GM19463 (cell line): ENCODE measurements around the gene PAX5.

Experiments used
- ATAC-seq: cut with Tn5 transposase; IDR thresholded peaks from one replicate; pipeline ENCODE4 v1.9.1; 2021; ENCODE audit warnings: mild to moderate bottlenecking, moderate library complexity; ENCODE audit not compliant: unreplicated experiment

PAX5 gene

GRCh38 chr9:36865731-36866635 lies 168.1 kb downstream of the PAX5 start:
- no peak for ATAC-seq

GRCh38 chr9:36864491-36865410 lies 169.3 kb downstream of the PAX5 start:
- ATAC-seq = peak; percentile 45

GRCh38 chr9:36862206-36863145 lies 171.6 kb downstream of the PAX5 start:
- ATAC-seq = no peak

- ATAC-seq = no peak
Measured at GRCh38 chr9:36861528-36862205, 172.4 kb downstream of the PAX5 start.

- no peak for ATAC-seq
Measured at GRCh38 chr9:36858805-36859375, 175.2 kb downstream of the PAX5 start.

- ATAC-seq = peak; percentile 82
Measured at GRCh38 chr9:36855448-36856315, 178.4 kb downstream of the PAX5 start.

- no peak for ATAC-seq
Measured at GRCh38 chr9:36854751-36855150, 179.3 kb downstream of the PAX5 start.

GRCh38 chr9:36854034-36854433 lies 180.0 kb downstream of the PAX5 start:
- no peak for ATAC-seq

GRCh38 chr9:36853233-36853632 lies 180.8 kb downstream of the PAX5 start:
- no peak for ATAC-seq

GRCh38 chr9:36849943-36850342 lies 184.1 kb downstream of the PAX5 start:
- ATAC-seq = no peak

- no peak for ATAC-seq
Measured at GRCh38 chr9:36848946-36849345, 185.1 kb downstream of the PAX5 start.

- no peak for ATAC-seq
Measured at GRCh38 chr9:36847781-36848673, 186.0 kb downstream of the PAX5 start.

GRCh38 chr9:36846621-36847020 lies 187.4 kb downstream of the PAX5 start:
- ATAC-seq = no peak

- no peak for ATAC-seq
Measured at GRCh38 chr9:36845844-36846243, 188.2 kb downstream of the PAX5 start.

GRCh38 chr9:36844961-36845360 lies 189.1 kb downstream of the PAX5 start:
- no peak for ATAC-seq

- no peak for ATAC-seq
Measured at GRCh38 chr9:36843964-36844363, 190.1 kb downstream of the PAX5 start.
